Fibroblast of skin of left biceps (primary cell): Measurements from ENCODE around the gene CSNK2B.
A peak's percentile ranks its signal among the peaks of the same experiment; 100 is the strongest.

Source experiments
- DNase-seq, 2 experiments: peaks; one replicate each; pipeline ENCODE4 v3.0.0-alpha.2; 2013; ENCODE audit warnings: low read depth in 2 of 2

Gene CSNK2B

DNA sequence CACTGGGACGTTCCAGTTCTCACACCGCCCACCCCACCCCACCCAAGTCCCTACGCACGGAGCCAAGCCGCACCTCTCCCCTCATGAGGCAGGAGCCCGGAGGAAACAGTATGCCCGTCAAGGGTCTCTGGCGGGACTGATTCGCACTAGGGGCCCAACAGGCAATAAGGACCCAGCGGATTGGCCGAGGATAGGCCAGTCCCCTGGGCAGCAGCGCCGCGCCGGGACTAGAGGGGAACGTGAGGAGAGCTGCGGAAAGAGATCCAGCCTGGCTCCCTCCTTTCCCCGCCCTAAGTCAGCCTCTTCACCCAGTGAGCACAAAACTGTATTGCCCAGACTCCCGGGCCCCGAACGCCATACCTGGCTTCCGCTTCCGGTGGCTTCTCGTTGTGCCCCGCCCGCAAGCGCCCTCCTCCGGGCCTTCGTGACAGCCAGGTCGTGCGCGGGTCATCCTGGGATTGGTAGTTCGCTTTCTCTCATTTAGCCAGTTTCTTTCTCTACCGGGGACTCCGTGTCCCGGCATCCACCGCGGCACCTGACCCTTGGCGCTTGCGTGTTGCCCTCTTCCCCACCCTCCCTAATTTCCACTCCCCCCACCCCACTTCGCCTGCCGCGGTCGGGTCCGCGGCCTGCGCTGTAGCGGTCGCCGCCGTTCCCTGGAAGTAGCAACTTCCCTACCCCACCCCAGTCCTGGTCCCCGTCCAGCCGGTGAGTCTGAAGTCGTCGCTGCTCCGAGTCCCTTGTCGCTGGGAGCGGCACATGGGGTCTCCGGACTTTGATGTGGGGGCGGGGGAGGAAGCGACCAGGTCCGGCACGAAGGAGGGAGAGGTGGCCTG, at the start of gene CSNK2B:
CSNK2B (plus strand) TSS at position 580 of the 836 bp plus-strand sequence. CDS start 752 bp downstream, outside the sequence.
- peak; percentile 90 for DNase-seq

DNA sequence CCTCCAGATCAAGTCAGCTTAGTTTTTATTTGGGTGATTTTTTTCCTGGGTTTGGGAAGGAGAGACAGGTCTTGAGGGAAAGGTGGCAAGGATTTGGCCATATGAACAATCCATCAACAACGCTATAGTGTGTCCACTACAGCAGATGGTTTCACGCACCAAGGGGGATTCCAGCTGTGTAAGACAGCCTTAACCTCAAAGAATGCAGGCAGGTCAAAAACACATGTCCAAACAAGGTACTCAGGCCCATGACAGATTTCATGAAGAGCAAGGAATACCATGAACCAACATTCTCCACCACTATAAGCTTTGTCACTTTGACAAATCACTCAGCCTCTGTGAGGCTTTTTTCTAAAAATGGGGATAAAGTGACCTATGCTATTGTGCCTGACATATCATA, 48.9 kb upstream of the CSNK2B start:
- no peak for DNase-seq

DNA sequence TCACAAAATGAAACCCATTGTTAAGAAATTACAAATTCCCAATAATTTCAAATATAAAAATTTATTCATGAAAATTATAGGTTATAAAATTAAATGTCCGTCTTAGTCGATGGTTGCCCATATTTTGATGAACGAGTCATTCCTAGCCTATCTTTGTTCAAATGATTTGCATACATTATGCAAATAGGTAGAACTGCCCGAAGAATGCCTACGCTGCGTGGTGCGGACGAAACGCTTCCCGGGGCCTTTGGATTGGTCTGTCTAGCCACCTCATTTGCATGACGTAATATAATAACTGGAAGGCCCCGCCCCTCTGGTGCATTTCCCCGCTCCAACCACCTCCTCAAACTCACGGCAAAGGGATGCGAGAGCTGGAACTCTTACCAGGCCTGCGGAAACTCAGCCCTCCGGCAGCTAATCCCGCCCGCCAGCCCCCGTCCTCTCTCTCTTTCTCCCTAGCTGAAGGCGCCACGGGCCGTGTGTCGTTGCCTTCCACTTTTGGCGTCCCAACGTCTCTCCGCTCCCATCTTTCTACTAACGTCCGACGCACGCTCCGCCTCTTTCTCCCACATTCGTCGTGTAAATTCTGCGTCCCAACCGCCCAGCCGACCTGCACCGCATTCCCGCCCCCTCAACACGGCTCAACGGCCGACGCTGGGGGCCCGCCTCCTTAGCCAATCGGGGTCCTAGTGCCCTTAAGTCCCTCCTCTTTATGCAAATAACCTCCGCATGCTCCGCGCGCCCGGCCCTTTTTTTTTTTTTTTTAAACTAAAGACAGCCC, 45.9 kb upstream of the CSNK2B start:
- peak; percentile 93 to 99 for DNase-seq

DNA sequence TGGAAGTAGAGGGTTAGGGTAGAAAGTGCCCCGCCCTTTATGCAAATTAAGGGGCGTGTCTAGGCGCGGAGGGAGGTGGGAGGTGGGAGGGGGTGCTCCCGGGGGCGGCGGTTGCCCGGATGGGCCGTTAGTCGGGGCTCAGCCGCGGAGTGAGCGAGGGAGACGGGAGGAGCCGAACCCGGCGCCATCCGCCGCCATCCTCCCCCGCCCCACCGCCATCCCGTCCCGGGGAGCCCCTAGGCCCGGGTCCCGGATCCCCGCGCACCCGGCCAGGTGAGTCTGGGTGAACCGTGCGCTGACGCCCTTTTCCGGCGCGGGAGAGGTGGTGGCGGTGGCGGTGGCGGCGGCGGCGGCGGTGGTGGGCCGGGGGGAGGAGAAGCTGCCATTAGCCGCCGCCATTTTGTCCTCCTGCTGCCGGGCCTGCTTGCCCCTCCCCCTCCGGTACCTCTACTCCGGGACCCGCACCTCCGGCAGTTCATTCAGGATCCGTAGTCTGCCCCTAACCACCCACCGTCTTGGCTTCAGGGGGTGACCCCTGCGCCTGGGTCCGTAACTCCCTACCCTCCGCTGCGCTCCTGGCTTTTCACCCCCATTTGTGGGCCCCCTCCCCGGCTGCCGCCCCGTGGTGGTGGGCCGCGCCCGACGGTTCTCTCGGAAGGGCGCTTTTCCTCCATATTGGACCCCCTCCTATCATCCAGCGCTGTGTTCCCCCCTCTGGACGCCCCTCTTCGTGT, 45.1 kb upstream of the CSNK2B start, which contains the start of gene PRRC2A:
PRRC2A (plus strand) TSS at position 130 of the 734 bp plus-strand sequence. CDS start 2,075 bp downstream, outside the sequence.
- peak; percentile 28 to 99 for DNase-seq

DNA sequence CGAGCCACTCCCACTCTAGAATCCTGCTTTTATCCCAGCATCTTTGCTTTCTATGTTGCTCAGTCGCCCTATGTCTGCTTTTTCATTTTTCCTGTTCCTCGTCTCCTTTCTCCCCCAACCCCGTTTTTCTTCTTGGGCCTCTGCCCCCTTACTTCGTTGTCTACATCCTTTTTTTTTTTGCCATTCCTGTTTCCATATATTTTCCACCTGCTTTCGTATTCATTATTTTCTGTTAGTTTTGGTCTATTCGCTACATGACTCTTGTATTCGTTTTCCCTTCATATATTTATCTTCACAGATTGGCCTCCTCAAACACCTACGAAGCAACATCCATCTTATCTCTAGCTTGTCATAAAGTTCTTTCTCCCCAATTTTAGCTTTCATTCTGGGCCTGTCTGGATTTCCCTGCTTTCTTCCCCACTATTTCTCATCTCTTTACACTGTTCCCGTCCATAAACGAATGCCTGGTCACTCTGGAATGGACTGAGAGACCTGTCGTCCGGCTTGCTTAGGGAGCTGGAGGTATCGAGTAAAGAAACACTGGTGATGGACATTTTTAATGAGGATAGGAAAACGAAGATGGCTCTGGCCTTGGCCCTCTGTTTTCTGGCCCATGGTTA, 44.5 kb upstream of the CSNK2B start:
- DNase-seq: no peak

DNA sequence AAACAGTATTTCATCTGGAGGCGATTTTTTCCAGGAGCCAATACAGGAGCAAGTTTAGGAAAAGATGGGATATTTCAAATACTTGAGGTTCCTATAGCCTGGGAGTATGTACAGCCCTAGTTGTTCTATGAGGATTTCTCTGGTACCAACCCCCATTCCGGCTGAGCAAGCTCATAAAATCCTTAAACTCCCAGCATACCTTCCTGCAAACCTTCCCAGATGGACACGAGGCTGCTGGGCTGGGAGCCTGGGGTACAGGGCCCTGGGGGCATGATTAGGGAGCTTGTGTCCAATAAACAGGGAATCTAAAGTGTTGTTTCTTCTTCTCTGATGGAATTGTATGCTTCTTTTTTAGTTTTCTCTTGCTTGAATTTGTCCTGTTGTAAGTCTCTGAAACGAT, 43.9 kb upstream of the CSNK2B start:
- DNase-seq: no peak

DNA sequence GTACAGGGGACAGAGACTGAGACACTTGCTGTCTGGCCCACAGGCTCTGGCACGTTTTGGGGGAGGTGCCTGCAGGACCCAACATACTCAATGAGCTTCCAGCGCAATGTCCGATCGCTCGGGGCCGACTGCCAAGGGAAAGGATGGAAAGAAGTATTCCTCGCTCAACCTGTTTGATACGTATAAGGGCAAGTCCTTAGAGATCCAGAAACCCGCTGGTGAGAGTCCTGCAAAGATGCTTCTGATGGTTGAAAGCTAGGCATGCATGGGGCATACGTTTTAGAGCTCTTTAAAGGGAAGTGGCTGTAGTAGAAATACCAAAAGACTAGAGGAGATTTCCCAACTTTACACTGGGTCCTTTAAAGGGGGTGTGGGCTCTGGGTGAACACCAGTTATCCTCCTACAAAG, 43.2 kb upstream of the CSNK2B start:
- no peak for DNase-seq

DNA sequence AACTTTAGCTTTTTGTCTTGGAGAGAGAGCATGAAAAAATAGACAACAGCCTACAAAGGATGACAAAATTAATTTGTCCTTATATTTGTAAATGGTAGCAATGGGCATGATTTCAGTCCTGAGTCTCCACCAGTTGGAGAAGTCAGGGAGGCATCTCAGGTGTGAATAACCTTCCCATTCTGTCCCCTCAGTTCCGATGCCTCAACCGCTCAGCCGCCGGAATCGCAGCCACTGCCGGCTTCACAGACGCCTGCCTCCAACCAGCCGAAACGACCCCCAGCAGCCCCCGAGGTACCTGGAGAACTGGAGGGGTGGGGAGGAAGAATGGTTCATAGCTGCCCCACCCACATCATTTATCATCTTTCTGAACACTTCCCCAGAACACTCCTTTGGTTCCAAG, 41.8 kb upstream of the CSNK2B start:
- DNase-seq: no peak

DNA sequence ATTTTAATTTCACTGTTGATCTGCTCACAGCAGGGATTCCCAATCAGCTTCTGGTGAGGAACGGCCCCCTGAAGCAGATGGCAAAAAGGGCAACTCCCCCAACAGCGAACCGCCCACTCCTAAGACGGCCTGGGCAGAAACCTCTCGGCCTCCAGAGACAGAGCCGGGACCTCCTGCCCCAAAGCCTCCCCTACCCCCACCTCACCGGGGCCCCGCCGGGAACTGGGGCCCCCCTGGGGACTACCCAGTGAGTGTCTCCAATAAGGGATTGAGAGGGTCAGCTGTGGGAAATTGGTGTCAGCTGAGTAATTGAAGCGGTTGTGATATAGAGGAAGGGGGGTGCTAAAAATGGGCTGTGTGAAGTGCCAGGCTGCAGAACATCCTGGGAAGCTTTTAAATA, 38.9 kb upstream of the CSNK2B start:
- DNase-seq: no peak

DNA sequence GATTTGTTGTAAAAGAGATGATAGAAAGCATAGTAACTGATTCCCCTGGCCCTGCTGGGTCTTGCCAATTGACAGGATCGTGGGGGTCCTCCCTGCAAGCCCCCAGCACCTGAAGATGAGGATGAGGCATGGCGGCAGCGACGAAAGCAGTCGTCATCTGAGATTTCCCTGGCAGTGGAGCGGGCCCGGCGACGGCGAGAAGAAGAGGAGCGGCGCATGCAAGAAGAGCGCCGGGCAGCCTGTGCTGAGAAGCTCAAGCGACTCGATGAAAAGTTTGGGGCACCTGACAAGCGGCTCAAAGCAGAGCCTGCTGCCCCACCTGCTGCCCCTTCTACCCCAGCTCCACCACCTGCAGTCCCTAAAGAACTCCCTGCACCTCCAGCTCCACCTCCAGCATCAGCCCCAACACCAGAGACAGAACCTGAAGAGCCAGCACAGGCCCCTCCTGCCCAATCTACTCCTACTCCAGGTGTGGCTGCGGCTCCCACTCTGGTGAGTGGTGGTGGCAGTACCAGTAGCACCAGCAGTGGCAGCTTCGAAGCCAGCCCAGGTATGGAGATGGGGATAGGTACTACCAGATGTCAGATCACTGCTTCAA, 38.1 kb upstream of the CSNK2B start:
- no peak for DNase-seq

DNA sequence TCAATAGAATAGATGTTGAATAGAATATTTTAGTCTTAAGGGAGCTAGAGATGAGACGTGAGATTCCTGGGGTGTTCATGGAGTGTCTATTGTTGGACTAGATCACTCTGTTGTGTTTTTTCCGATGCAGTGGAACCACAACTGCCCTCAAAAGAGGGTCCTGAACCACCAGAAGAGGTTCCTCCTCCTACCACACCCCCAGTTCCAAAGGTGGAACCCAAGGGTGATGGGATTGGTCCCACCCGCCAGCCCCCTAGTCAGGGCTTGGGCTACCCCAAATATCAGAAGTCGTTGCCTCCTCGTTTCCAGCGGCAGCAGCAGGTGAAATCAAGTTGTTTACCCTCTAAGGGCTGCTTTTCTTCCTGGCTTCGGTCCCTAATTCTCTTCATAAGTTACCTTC, 36.9 kb upstream of the CSNK2B start:
- DNase-seq: no peak

DNA sequence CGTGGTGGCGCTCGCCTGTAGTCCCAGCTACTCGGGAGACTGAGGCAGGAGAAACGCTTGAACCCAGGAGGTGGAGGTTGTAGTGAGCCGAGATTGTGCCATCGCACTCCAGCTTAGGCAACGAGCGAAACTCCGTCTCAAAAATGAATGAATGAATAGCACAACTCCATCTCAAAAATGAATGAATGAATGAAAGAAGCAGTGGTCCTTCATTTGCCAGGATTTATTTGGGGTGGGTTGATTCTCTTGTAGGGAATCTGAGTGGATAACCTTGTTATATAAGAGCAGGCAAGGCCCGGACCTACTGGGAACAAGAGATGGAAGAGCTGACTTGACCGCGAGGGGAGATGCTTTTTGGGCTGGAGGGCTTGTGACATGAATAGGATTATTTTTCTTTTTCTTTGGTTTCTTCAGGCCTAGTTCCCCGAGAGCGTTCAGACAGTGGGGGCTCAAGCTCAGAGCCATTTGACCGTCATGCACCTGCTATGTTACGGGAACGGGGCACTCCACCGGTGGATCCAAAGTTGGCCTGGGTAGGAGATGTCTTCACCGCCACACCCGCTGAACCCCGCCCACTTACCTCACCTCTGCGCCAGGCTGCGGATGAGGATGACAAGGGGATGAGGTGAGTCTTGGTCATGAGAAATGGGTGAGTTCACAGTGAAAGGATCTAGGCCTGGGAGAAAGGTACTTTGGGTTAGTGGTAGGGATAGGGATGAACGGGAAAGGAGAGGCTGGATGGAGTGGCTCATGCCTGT, 35.5 kb upstream of the CSNK2B start:
- no peak for DNase-seq

DNA sequence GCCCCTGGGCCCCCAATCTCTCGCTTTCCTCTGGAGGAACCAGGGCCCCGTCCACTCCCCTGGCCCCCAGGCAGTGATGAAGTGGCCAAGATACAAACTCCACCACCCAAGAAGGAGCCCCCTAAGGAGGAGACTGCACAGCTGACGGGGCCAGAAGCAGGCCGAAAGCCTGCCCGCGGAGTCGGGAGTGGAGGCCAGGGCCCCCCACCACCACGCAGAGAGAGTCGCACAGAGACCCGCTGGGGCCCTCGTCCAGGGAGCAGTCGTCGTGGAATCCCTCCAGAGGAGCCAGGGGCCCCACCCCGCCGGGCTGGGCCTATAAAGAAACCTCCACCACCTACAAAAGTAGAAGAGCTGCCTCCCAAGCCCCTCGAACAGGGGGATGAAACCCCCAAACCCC, 34.7 kb upstream of the CSNK2B start:
- DNase-seq: no peak

DNA sequence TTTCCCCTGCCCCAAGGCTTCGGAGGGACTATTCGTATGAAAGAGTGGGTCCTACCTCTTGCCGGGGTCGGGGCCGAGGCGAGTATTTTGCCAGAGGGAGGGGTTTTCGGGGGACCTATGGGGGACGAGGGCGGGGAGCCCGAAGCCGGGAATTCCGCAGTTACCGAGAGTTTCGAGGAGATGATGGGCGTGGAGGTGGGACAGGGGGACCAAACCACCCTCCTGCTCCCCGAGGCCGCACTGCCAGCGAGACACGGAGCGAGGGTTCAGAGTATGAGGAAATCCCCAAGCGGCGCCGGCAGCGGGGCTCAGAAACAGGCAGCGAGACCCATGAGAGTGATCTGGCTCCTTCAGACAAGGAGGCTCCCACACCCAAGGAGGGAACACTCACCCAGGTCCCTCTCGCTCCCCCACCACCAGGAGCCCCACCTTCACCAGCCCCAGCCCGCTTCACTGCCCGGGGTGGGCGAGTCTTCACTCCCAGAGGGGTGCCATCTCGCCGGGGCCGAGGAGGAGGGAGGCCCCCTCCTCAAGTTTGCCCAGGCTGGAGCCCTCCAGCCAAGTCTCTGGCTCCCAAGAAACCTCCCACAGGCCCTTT, 34.1 kb upstream of the CSNK2B start:
- no peak for DNase-seq

DNA sequence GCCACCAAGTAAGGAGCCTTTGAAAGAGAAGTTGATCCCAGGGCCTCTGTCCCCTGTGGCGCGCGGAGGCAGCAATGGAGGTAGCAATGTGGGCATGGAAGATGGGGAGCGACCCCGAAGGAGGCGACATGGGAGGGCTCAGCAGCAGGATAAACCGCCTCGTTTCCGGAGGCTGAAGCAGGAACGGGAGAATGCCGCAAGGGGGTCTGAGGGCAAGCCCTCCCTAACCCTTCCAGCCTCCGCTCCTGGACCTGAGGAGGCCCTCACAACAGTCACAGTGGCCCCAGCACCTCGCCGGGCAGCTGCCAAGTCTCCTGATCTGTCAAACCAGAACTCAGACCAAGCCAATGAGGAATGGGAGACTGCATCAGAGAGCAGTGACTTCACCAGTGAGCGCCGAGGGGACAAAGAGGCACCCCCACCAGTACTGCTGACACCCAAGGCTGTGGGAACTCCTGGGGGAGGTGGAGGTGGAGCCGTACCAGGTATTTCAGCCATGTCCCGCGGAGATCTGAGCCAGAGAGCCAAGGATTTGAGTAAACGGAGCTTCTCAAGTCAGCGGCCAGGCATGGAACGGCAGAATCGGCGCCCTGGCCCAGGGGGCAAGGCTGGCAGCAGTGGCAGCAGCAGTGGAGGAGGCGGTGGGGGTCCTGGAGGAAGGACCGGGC, 33.5 kb upstream of the CSNK2B start:
- no peak for DNase-seq

DNA sequence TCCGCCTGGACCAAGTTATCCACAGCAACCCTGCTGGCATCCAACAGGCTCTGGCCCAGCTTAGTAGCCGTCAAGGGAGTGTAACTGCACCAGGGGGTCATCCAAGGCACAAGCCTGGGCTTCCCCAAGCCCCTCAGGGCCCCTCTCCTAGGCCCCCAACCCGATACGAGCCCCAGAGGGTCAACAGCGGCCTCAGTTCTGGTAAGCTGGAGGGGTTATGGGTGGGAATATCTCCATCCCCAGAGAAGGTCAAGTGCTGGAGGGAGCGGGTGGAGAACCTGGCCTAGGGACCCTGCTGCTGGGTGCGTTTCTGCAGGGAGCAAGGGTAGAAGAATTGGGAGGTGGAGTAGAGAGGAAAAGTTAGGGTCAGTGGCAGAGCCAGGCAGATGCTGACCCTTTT, 32.4 kb upstream of the CSNK2B start:
- DNase-seq: no peak

DNA sequence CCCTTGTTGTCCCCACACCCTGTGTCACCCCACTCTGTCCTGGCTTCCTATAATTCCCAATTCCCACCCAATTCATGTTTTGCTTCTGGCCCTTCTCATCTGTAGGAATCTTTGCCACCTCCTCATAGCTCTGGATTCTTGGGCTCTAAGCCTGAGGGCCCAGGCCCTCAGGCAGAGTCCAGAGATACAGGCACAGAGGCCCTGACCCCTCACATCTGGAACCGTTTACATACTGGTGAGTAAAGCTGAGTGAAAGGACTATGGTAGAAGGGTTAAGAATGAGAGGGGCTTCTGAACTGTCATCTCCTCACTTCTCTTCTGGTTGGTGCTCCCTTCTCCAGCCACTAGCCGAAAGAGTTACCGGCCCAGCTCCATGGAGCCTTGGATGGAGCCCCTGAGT, 31.7 kb upstream of the CSNK2B start:
- no peak for DNase-seq

DNA sequence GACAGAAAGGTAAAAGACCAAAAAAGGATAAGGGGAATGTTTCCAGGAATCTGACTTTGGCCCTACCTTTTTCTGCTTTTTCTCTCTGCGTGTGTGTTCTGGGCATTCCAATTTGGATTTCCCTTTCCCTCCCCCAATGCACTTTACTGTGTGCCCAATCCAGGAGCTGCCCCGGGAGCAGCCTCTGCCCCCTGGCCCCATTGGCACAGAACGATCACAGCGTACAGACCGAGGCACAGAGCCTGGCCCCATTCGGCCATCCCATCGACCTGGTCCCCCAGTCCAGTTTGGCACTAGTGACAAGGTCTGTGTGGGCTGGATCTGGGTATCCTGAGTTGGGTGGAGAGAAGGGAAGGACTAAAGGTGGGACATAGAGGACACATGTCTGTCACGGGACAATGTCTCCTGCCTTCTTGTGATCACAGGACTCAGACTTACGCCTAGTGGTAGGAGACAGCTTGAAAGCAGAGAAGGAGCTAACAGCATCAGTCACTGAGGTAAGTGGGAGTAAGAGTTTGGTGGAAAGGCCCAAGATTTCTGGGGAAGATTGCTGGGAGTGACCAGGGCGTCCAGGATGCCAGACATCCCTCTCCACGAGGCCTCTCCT, 30.8 kb upstream of the CSNK2B start:
- no peak for DNase-seq
